K562 (cell line): Measurements from ENCODE around the gene UBE3D. TPM values are rescaled to one million over a fixed set of nuclear protein-coding genes. Genes with fewer than 3 reads are reported as not detected.

Experiments used
- ATAC-seq: fragments of 200-7000 bp; cut with Tn5 transposase; 3 replicates; pipeline ENCODE4 v1.9.1; 2020; ENCODE audit warnings: moderate library complexity
- BruUV-seq: library from RNA; stranded (reverse); fragments of 400-500 nt; replicated peaks from 2 replicates; lab custom pipeline; 2021; lab: Mats Ljungman, UMichigan
- CTCF ChIA-PET: fragments of 300-600 bp; formaldehyde crosslinking; extraction: SDS; loops from one replicate; lab custom pipeline; 2021; ENCODE audit warnings: low intra/inter-chr PET ratio; lab: Yijun Ruan, JAX
- POLR2A ChIA-PET: fragments of 300-600, 350-650 bp; sonication (Branson Sonifier 250); formaldehyde crosslinking; extraction: SDS; loops from one replicate; lab custom pipeline; 2021; ENCODE audit warnings: antibody characterized with exemption, inconsistent platforms; lab: Yijun Ruan, JAX
- DNase-seq, 4 experiments: peaks; one replicate each; pipeline versions ENCODE4 v3.0.0 to v3.0.0-alpha.2; 2011 to 2018; ENCODE audit warnings: low spot score in 3 of 4, mixed read lengths in 3 of 4; ENCODE audit errors: extremely low read depth in 1 of 4
- FAIRE-seq: peaks from 2 replicates; lab custom pipeline; 2011; peaks lifted over from hg19 to GRCh38; lab: Jason Lieb, UNC
- H2AFZ ChIP-seq: 2 replicates; pipeline ENCODE4 v1.6.0; 2011; ENCODE audit warnings: low read depth, low read length, control low read depth, inconsistent platforms
- H3K27ac ChIP-seq: fragments of 200-600 bp; 3 replicates; pipeline ENCODE4 v1.8.0; 2011; ENCODE audit warnings: low read depth, mild to moderate bottlenecking, control low read depth, inconsistent platforms, low read length, moderate library complexity, mixed read lengths; ENCODE audit errors: extremely low read depth
- H3K27me3 ChIP-seq, 2 experiments: fragments of 300-600 bp in 1 of 2; 2 replicates in 1 of 2; 3 replicates in 1 of 2; pipeline versions ENCODE4 v1.6.0 to v1.8.0; 2011; ENCODE audit warnings: inconsistent platforms in 2 of 2, low read length in 2 of 2, mild to moderate bottlenecking in 1 of 2, mixed read lengths in 1 of 2, moderate library complexity in 1 of 2; ENCODE audit not compliant: control insufficient read depth in 2 of 2, insufficient read depth in 2 of 2
- H3K36me3 ChIP-seq: fragments of 300-600 bp; 3 replicates; pipeline ENCODE4 v1.8.0; 2011; ENCODE audit warnings: mild to moderate bottlenecking, low read length, inconsistent platforms; ENCODE audit not compliant: control insufficient read depth, insufficient read depth
- H3K4me1 ChIP-seq, 2 experiments: fragments of 200-600 bp in 1 of 2; replicated peaks in 1 of 2; 2 replicates in 1 of 2; 3 replicates in 1 of 2; pipeline versions ENCODE4 v1.5.1 to v1.8.0; 2011; ENCODE audit warnings: inconsistent platforms in 2 of 2, low read length in 2 of 2, mild to moderate bottlenecking in 1 of 2, mixed read lengths in 1 of 2, moderate library complexity in 1 of 2; ENCODE audit not compliant: control insufficient read depth in 2 of 2, insufficient read depth in 2 of 2
- H3K4me2 ChIP-seq: 2 replicates; pipeline ENCODE4 v1.6.1; 2011; ENCODE audit warnings: low read length, control low read depth, inconsistent platforms, mixed read lengths; ENCODE audit not compliant: insufficient read depth
- H3K4me3 ChIP-seq: fragments of 200-600 bp; sonication (generic), shearing (Covaris generic); 2 replicates; pipeline ENCODE4 v1.5.1; 2016; ENCODE audit warnings: control low read depth, inconsistent platforms
- H3K79me2 ChIP-seq: fragments of 200-600 bp; 3 replicates; pipeline ENCODE4 v1.8.0; 2011; ENCODE audit warnings: low read length, inconsistent platforms; ENCODE audit not compliant: control insufficient read depth, insufficient read depth
- H3K9ac ChIP-seq, 2 experiments: 2 replicates each; pipeline versions ENCODE4 v1.6.0 to v1.6.1; 2011; ENCODE audit warnings: low read depth in 2 of 2, low read length in 2 of 2, control low read depth in 1 of 2, inconsistent platforms in 1 of 2, mild to moderate bottlenecking in 1 of 2, mixed read lengths in 1 of 2; ENCODE audit not compliant: insufficient read depth in 1 of 2
- H3K9me1 ChIP-seq: one replicate; pipeline ENCODE4 v1.6.0; 2011; ENCODE audit warnings: inconsistent platforms, mild to moderate bottlenecking, low read length, moderate library complexity; ENCODE audit not compliant: control insufficient read depth, insufficient read depth
- H3K9me3 ChIP-seq: replicated peaks from 2 replicates; pipeline ENCODE4 v1.5.1; 2011; ENCODE audit warnings: low read depth, low read length, inconsistent platforms; ENCODE audit not compliant: control insufficient read depth, insufficient read depth
- H4K20me1 ChIP-seq: replicated peaks from 2 replicates; pipeline ENCODE4 v1.6.1; 2011; ENCODE audit warnings: low read length, inconsistent platforms, mixed read lengths; ENCODE audit not compliant: control insufficient read depth, insufficient read depth
- ARID1B ChIP-seq: fragments of 450-650 bp; IDR thresholded peaks from 2 replicates; pipeline ENCODE4 v1.6.1; 2016; ENCODE audit warnings: antibody characterized with exemption, mild to moderate bottlenecking, inconsistent platforms
- ATF3 ChIP-seq, 2 experiments: fragments of 450-650 bp in 1 of 2; sonication (generic) in 1 of 2; formaldehyde crosslinking in 1 of 2; IDR thresholded peaks in 1 of 2; conservative IDR thresholded peaks in 1 of 2; 2 replicates each; pipeline versions ENCODE4 v1.6.1 to v1.8.1; 2016 to 2023; ENCODE audit warnings: mild to moderate bottlenecking in 2 of 2, moderate library complexity in 2 of 2, inconsistent platforms in 1 of 2, missing genetic modification reagents in 1 of 2
- ATF7 ChIP-seq: fragments of 450-650 bp; IDR thresholded peaks from 2 replicates; pipeline ENCODE4 v1.7.1; 2014; ENCODE audit warnings: mild to moderate bottlenecking, moderate library complexity
- CHAMP1 ChIP-seq: fragments of 450-650 bp; IDR thresholded peaks from 2 replicates; pipeline ENCODE4 v1.6.1; 2016; ENCODE audit warnings: mild to moderate bottlenecking
- CSDE1 ChIP-seq, 2 experiments: fragments of 450-650 bp; IDR thresholded peaks; 2 replicates each; pipeline ENCODE4 v1.6.1; 2016; ENCODE audit warnings: mild to moderate bottlenecking in 1 of 2
- CTBP1 ChIP-seq: fragments of 450-650 bp; IDR thresholded peaks from 2 replicates; pipeline ENCODE4 v1.6.1; 2016; ENCODE audit warnings: borderline replicate concordance
- ETV1 ChIP-seq: fragments of 450-650 bp; conservative IDR thresholded peaks from 2 replicates; pipeline ENCODE4 v1.6.1; 2016; ENCODE audit warnings: missing genetic modification characterization, control low read depth, low read depth, missing compliant biosample characterization
- HDGF ChIP-seq: fragments of 450-650 bp; IDR thresholded peaks from 2 replicates; pipeline ENCODE4 v1.6.1; 2016
- IRF9 ChIP-seq: fragments of 450-650 bp; IDR thresholded peaks from 2 replicates; pipeline ENCODE4 v1.6.1; 2016; ENCODE audit warnings: missing biosample characterization, missing genetic modification characterization
- JUND ChIP-seq, 2 experiments: IDR thresholded peaks; 2 replicates in 1 of 2; 3 replicates in 1 of 2; pipeline ENCODE4 v1.6.1; 2011; ENCODE audit warnings: borderline replicate concordance in 2 of 2, low read depth in 2 of 2, low read length in 2 of 2, improper control_type of control experiment in 1 of 2, missing biosample characterization in 1 of 2, missing genetic modification characterization in 1 of 2, missing genetic modification reagents in 1 of 2
- KDM1A ChIP-seq, 2 experiments: fragments of 450-650 bp; IDR thresholded peaks; 2 replicates each; pipeline ENCODE4 v1.6.1; 2016; ENCODE audit warnings: mild to moderate bottlenecking in 2 of 2
- RCOR1 ChIP-seq, 2 experiments: IDR thresholded peaks; 2 replicates each; pipeline ENCODE4 v1.6.1; 2012; ENCODE audit warnings: low read depth in 2 of 2, low read length in 2 of 2, borderline replicate concordance in 1 of 2, improper control_type of control experiment in 1 of 2
- SMARCA4 ChIP-seq: fragments of 450-650 bp; IDR thresholded peaks from 2 replicates; pipeline ENCODE4 v1.6.1; 2016
- ZNF143 ChIP-seq: sonication (generic); formaldehyde crosslinking; IDR thresholded peaks from 2 replicates; pipeline ENCODE4 v1.9.0; 2022; ENCODE audit warnings: mild to moderate bottlenecking, missing genetic modification reagents
- WGBS: fragments of 100-300 bp; shearing (Covaris generic); methylation state at CpG from one replicate; pipeline ENCODE4 v1.1.6; 2016; ENCODE audit warnings: low coverage, mixed read lengths; ENCODE audit not compliant: insufficient coverage; ENCODE audit errors: missing lambda C conversion rate; 5-methylcytosine and 5-hydroxymethylcytosine counted together
- in situ Hi-C: fragments of 300-500 bp; cut with MboI; formaldehyde crosslinking; loops from 4 replicates; pipeline ENCODE4 v1.15.0; 2018; ENCODE audit warnings: inconsistent platforms, mixed read lengths
- intact Hi-C: fragments of 100-400 bp; cut with micrococcal nuclease; formaldehyde crosslinking; loops from 2 replicates; pipeline ENCODE4 v1.14.2; 2022
- polyA plus RNA-seq, 8 experiments: library from polyadenylated mRNA; depleted of rRNA in 4 of 8; stranded (reverse) in 5 of 8; unstranded in 3 of 8; fragments of >200 nt; fragmentation: Nextera tagmentation in 2 of 8; fragmentation: Illumina TruSeq in 1 of 8; extraction: Ambion mirVana in 2 of 8; extraction: Trizol in 1 of 8; gene quantifications; 2 replicates each; pipeline versions ENCODE4 v1.2.1 to v1.2.3, GENCODE V29; 2011 to 2014; ENCODE audit warnings: inconsistent platforms in 1 of 8, missing spikeins in 1 of 8
- total RNA-seq, 7 experiments: library from RNA; depleted of rRNA in 6 of 7; stranded (reverse); fragments of >200 nt in 6 of 7; fragmentation: Illumina TruSeq in 2 of 7; extraction: Trizol in 2 of 7; gene quantifications; 2 replicates each; pipeline versions ENCODE4 v1.2.1 to v1.2.3, GENCODE V29; 2011 to 2021; ENCODE audit warnings: low replicate concordance in 1 of 7

The UBE3D gene
- total and polyA plus RNA-seq, 9 of the 15 experiments (the other 6 are each of a cell fraction or from before 2014, with no cell fraction given): 9.4 to 17.6 (median 11.9) TPM

GRCh38 chr6:82953871-82954270, 111.8 kb downstream of the UBE3D start:
- H3K4me2 ChIP-seq: no peak overlapping the region
- CTCF ChIA-PET: no interaction called here
- no peaks in the 10 kb centered on the region for H4K20me1 ChIP-seq
- no peak overlapping the region for H3K4me3 ChIP-seq
- in situ Hi-C loops: no loop called here
- peaks cover 7% of the 10 kb centered on the region; the same call in 1 of the 3 replicates for H3K36me3 ChIP-seq
- FAIRE-seq: peak; percentile 44
- H3K27ac ChIP-seq: no peak overlapping the region
- H2AFZ ChIP-seq: no peak overlapping the region
- H3K27me3 ChIP-seq: no peaks in the 10 kb centered on the region
- H3K9me1 ChIP-seq: no peaks in the 10 kb centered on the region
- BruUV-seq: no TSS peak
- TF ChIP-seq KDM1A (IDR thresholded peaks at IDR 0.05): 0 out of 4 replicates have a peak, but pooled peaks of 1 of the 2 experiments have one; percentile 9
- TF ChIP-seq ATF3 (IDR thresholded peaks at IDR 0.05): 0 out of 2 replicates have a peak, but pooled peaks have one; percentile 10
- no peak for TF ChIP-seq ATF3 (CRISPR knock-in tag; conservative IDR thresholded peaks at IDR 0.05)
- TF ChIP-seq HDGF: no peak
- 0 out of 2 replicates have a peak, but pooled peaks have one; percentile 12 for TF ChIP-seq SMARCA4
- no peak for TF ChIP-seq CSDE1 (IDR thresholded peaks at IDR 0.05)
- no peak for TF ChIP-seq CHAMP1
- peak in 1 of 2 experiments; percentile 41; a peak in 1 of 4 replicates for TF ChIP-seq RCOR1 (IDR thresholded peaks at IDR 0.05; ENCODE audit: borderline replicate concordance in 1 of 2, low read depth in 2 of 2, low read length in 2 of 2)
- TF ChIP-seq ETV1 (tag): peak; percentile 26; the same call in 1 of the 2 replicates
- TF ChIP-seq ATF7: 0 out of 2 replicates have a peak, but pooled peaks have one; percentile 14
- no peak for TF ChIP-seq IRF9 (tag)
- peak; percentile 38; the same call in 1 of the 2 replicates for TF ChIP-seq JUND (IDR thresholded peaks at IDR 0.05; ENCODE audit: borderline replicate concordance, low read depth, low read length)
- TF ChIP-seq JUND (tag; IDR thresholded peaks at IDR 0.05; ENCODE audit: borderline replicate concordance, low read depth, low read length): peak; percentile 26; the same call in 1 of the 3 replicates
- 0 out of 2 replicates have a peak, but pooled peaks have one; percentile 8 for TF ChIP-seq ARID1B
- TF ChIP-seq CTBP1: peak; percentile 41; the same call in 1 of the 2 replicates
- no peak for TF ChIP-seq ZNF143 (CRISPR knock-in tag)
- TF ChIP-seq, all 486 proteins: peak for 9
- H3K4me1 ChIP-seq: peaks cover 0 to 3% of the 10 kb centered on the region in 2 experiments; a peak in 1 of 5 replicates
- ATAC-seq (peak; percentile 75), DNase-seq (peak in 1 of 4 experiments; percentile 25)
- no peaks in the 10 kb centered on the region for H3K79me2 ChIP-seq
- POLR2A ChIA-PET: no interaction called here
- no peaks in the 10 kb centered on the region for H3K9me3 ChIP-seq
- no peak overlapping the region for H3K9ac ChIP-seq
- intact Hi-C loops: no loop called here
- 19% methylated on average over 4 of the region's 4 CpGs for WGBS
